PC-3 (cell line): Measurements from ENCODE around the gene KRTAP5-10. TPM values are rescaled to one million over a fixed set of nuclear protein-coding genes. Genes with fewer than 3 reads are reported as not detected.

Experiments used
- ATAC-seq: fragments of 200-7000 bp; cut with Tn5 transposase; 2 replicates; pipeline ENCODE4 v1.9.1; 2020; ENCODE audit warnings: mild to moderate bottlenecking, moderate library complexity
- BruUV-seq: library from RNA; stranded (reverse); fragments of 400-500 nt; replicated peaks from 2 replicates; lab custom pipeline; 2021; lab: Mats Ljungman, UMichigan
- CTCF ChIA-PET: fragments of 300-600 bp; sonication (Branson Sonifier 250); formaldehyde crosslinking; loops from one replicate; lab custom pipeline; 2022; ENCODE audit warnings: antibody characterized with exemption; lab: Charles Lee
- POLR2A ChIA-PET: fragments of 300-600 bp; sonication (Branson Sonifier 250); formaldehyde crosslinking; loops from one replicate; lab custom pipeline; 2022; ENCODE audit warnings: antibody characterized with exemption; ENCODE audit not compliant: unreplicated experiment; lab: Charles Lee
- DNase-seq: peaks from one replicate; pipeline ENCODE4 v3.0.0-alpha.2; 2015
- H2AFZ ChIP-seq: fragments of 300-600 bp; sonication (generic); 2 replicates; pipeline ENCODE4 v1.6.0; 2016; ENCODE audit warnings: antibody characterized with exemption, low read length
- H3F3A ChIP-seq: fragments of 300-600 bp; sonication (generic); one replicate; pipeline ENCODE4 v1.6.0; 2017; ENCODE audit warnings: antibody characterized with exemption, low read length, control low read depth, mild to moderate bottlenecking; ENCODE audit not compliant: unreplicated experiment
- H3K27ac ChIP-seq: fragments of 300-600 bp; sonication (generic); 2 replicates; pipeline ENCODE4 v1.5.1; 2016; ENCODE audit warnings: mild to moderate bottlenecking, low read length
- H3K27me3 ChIP-seq: fragments of 300-600 bp; sonication (generic); 2 replicates; pipeline ENCODE4 v1.6.1; 2016; ENCODE audit warnings: low read length, mixed read lengths
- H3K36me3 ChIP-seq: fragments of 300-600 bp; sonication (generic); 2 replicates; pipeline ENCODE4 v1.6.1; 2016; ENCODE audit warnings: low read depth, mixed run types, low read length, mixed read lengths
- H3K4me1 ChIP-seq: fragments of 300-600 bp; sonication (generic); 2 replicates; pipeline ENCODE4 v1.5.1; 2016; ENCODE audit warnings: low read length; ENCODE audit not compliant: insufficient read depth
- H3K4me2 ChIP-seq: fragments of 300-600 bp; sonication (generic); 2 replicates; pipeline ENCODE4 v1.6.0; 2016; ENCODE audit warnings: low read length
- H3K4me3 ChIP-seq: fragments of 300-600 bp; sonication (generic); 2 replicates; pipeline ENCODE4 v1.5.1; 2016; ENCODE audit warnings: mild to moderate bottlenecking, low read length, mixed read lengths
- H3K79me2 ChIP-seq: fragments of 300-600 bp; sonication (generic); 2 replicates; pipeline ENCODE4 v1.6.1; 2017; ENCODE audit warnings: low read length, mixed read lengths
- H3K9ac ChIP-seq: fragments of 300-600 bp; sonication (generic); 2 replicates; pipeline ENCODE4 v1.6.0; 2016; ENCODE audit warnings: mild to moderate bottlenecking, low read length
- H3K9me2 ChIP-seq: fragments of 300-600 bp; sonication (generic); replicated peaks from 2 replicates; pipeline ENCODE4 v1.6.1; 2016; ENCODE audit warnings: mixed run types, low read length, mixed read lengths
- H3K9me3 ChIP-seq: fragments of 300-600 bp; sonication (generic); 2 replicates; pipeline ENCODE4 v1.6.1; 2016; ENCODE audit warnings: low read length, mixed read lengths
- H4K20me1 ChIP-seq: fragments of 300-600 bp; sonication (generic); 2 replicates; pipeline ENCODE4 v1.6.1; 2016; ENCODE audit warnings: low read length, mixed read lengths
- EZH2 ChIP-seq: fragments of 300-600 bp; sonication (generic); IDR thresholded peaks from one replicate; pipeline ENCODE4 v1.6.1; 2017; ENCODE audit warnings: antibody characterized with exemption, mild to moderate bottlenecking, low read length; ENCODE audit not compliant: unreplicated experiment
- EZH2phosphoT487 ChIP-seq: fragments of 300-600 bp; sonication (generic); IDR thresholded peaks from 2 replicates; pipeline ENCODE4 v1.6.1; 2018; ENCODE audit warnings: mild to moderate bottlenecking, antibody characterized with exemption, low read length, borderline replicate concordance
- intact Hi-C: fragments of 100-400 bp; cut with micrococcal nuclease; formaldehyde crosslinking; loops from 2 replicates; pipeline ENCODE4 v1.9.0; 2023
- total RNA-seq: library from RNA; depleted of rRNA; stranded (reverse); fragments of >200 nt; gene quantifications from 2 replicates; pipeline ENCODE4 v1.2.3, GENCODE V29; 2014
- TF ChIP-seq, protein P1 (sequence below): fragments of 300-600 bp; sonication (generic); conservative IDR thresholded peaks from 2 replicates; pipeline ENCODE4 v1.5.1; 2017; ENCODE audit warnings: antibody characterized with exemption, low read depth, mild to moderate bottlenecking, low read length

Gene KRTAP5-10
- total RNA-seq, 1 experiment from 2014 or later: not detected

DNA sequence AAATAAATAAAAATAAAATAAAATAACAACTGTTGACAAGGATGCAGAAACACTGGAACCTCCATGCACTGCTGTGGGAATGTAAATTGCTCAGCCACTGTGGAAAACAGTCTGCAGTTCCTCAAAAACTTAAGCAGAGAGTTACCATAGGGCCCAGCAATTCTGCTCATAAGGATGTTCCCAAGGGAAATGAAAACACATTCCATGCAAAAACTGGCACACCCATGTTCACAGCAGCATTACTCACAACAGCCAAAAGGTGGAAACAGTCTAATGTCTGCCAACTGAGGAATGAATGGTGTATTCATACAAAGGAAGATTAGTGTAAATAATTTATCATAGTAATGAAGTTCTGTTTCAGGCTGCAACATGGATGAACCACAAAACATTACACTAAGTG, 3.2 kb upstream of the KRTAP5-10 start:
- no peaks in the 10 kb centered on the region for H3K79me2 ChIP-seq
- ChIA-PET POLR2A (no interaction called here), CTCF (no interaction called here)
- H3K27me3 ChIP-seq: no peaks in the 10 kb centered on the region
- H3K4me2 ChIP-seq: no peak overlapping the region
- H3K9me2 ChIP-seq: no peaks in the 10 kb centered on the region
- H4K20me1 ChIP-seq: no peaks in the 10 kb centered on the region
- TF ChIP-seq EZH2phosphoT487: no peak
- TF ChIP-seq EZH2: no peak
- TF ChIP-seq, protein P1, sequence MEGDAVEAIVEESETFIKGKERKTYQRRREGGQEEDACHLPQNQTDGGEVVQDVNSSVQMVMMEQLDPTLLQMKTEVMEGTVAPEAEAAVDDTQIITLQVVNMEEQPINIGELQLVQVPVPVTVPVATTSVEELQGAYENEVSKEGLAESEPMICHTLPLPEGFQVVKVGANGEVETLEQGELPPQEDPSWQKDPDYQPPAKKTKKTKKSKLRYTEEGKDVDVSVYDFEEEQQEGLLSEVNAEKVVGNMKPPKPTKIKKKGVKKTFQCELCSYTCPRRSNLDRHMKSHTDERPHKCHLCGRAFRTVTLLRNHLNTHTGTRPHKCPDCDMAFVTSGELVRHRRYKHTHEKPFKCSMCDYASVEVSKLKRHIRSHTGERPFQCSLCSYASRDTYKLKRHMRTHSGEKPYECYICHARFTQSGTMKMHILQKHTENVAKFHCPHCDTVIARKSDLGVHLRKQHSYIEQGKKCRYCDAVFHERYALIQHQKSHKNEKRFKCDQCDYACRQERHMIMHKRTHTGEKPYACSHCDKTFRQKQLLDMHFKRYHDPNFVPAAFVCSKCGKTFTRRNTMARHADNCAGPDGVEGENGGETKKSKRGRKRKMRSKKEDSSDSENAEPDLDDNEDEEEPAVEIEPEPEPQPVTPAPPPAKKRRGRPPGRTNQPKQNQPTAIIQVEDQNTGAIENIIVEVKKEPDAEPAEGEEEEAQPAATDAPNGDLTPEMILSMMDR: no peak
- ATAC-seq (peak; percentile 74), DNase-seq (peak; percentile 59)
- H3K36me3 ChIP-seq: no peaks in the 10 kb centered on the region
- intact Hi-C loops: no loop called here
- BruUV-seq: no TSS peak
- peaks cover 18% of the 10 kb centered on the region for H3K4me1 ChIP-seq
- H3K4me3 ChIP-seq: no peak overlapping the region
- no peak overlapping the region for H3K9ac ChIP-seq
- peak overlapping the region; percentile 20 for H3K27ac ChIP-seq
- no peaks in the 10 kb centered on the region for H3F3A ChIP-seq
- no peaks in the 10 kb centered on the region for H3K9me3 ChIP-seq
- H2AFZ ChIP-seq: no peak overlapping the region

DNA sequence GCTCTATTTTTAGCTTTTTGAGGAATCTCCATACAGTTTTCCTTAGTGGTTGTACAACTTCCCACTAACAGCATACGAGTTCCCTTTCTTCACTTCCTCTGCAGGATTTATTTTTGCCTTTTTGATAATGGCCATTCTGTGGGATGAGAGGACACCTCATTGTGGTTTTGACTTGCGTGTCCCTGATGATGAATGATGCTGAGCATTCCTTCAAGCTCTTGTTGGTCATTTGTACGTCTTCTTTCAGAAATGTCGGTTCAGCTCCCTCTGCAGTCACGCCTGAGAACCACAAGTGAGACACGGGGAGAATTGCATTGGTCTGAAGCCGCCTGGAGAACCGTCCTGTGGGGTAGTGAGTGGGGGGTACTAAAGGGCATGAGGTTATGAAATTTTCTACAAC, 2.0 kb upstream of the KRTAP5-10 start:
- no peak for TF ChIP-seq EZH2phosphoT487
- TF ChIP-seq, protein P1: peak; percentile 86
- peak; percentile 83 for DNase-seq
- no peaks in the 10 kb centered on the region for H4K20me1 ChIP-seq
- H3F3A ChIP-seq: no peaks in the 10 kb centered on the region
- no peak overlapping the region for H3K4me3 ChIP-seq
- no peaks in the 10 kb centered on the region for H3K36me3 ChIP-seq
- POLR2A ChIA-PET: no interaction called here
- ATAC-seq: peak; percentile 77
- intact Hi-C loops: no loop called here
- H3K27me3 ChIP-seq: no peaks in the 10 kb centered on the region
- H3K9me2 ChIP-seq: no peaks in the 10 kb centered on the region
- no peaks in the 10 kb centered on the region for H3K79me2 ChIP-seq
- H2AFZ ChIP-seq: no peak overlapping the region
- CTCF ChIA-PET: interaction anchor here (0.6 to 2.1 kb wide), 3 partner anchors 16 to 190 kb away, joined by 3 to 7 read pairs (median 3); no protein-coding TSS in a partner anchor
- peaks cover 21% of the 10 kb centered on the region for H3K4me1 ChIP-seq
- H3K27ac ChIP-seq: no peak overlapping the region
- H3K9ac ChIP-seq: no peak overlapping the region
- no peaks in the 10 kb centered on the region for H3K9me3 ChIP-seq
- BruUV-seq: no TSS peak
- 0 out of 2 replicates have a peak overlapping the region, but pooled peaks have one; percentile 2 for H3K4me2 ChIP-seq

DNA sequence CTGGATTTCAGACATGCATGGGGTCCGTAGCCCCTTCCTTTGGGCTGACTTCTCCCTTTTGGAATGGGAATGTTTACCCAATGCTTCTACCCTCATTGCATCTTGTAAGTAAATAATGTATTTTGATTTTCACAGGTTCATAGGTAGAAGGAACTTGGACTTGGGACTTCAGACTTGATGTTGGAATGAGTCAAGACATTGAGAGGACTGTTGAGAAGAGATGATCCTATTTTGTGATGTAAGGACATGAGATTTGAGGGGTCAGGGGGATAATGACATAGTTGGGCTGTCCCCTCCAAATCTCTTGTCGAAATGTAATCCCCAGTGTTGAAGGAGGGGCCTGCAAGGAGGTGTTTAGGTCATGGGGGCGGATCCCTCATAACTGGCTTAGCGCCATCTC, 933 bp upstream of the KRTAP5-10 start:
- peaks cover 28% of the 10 kb centered on the region for H3K4me1 ChIP-seq
- no peaks in the 10 kb centered on the region for H3K9me2 ChIP-seq
- no peak overlapping the region for H3K4me2 ChIP-seq
- H2AFZ ChIP-seq: no peak overlapping the region
- no peaks in the 10 kb centered on the region for H3K79me2 ChIP-seq
- DNase-seq (no peak), ATAC-seq (no peak)
- H3K36me3 ChIP-seq: no peaks in the 10 kb centered on the region
- H3K4me3 ChIP-seq: no peak overlapping the region
- H3K9me3 ChIP-seq: no peaks in the 10 kb centered on the region
- ChIA-PET POLR2A (no interaction called here), CTCF (interaction anchor here (2.1 kb wide), 1 partner anchor 15 kb away, joined by 7 read pairs; no protein-coding TSS in a partner anchor)
- H3F3A ChIP-seq: no peaks in the 10 kb centered on the region
- intact Hi-C loops: no loop called here
- H4K20me1 ChIP-seq: no peaks in the 10 kb centered on the region
- no peak for TF ChIP-seq EZH2
- no peak for TF ChIP-seq EZH2phosphoT487
- TF ChIP-seq, protein P1: no peak
- no peak overlapping the region for H3K27ac ChIP-seq
- BruUV-seq: no TSS peak
- H3K9ac ChIP-seq: no peak overlapping the region
- H3K27me3 ChIP-seq: no peaks in the 10 kb centered on the region
